ENCODE results near the gene MAP4K5. TPM values are rescaled to one million over a fixed set of nuclear protein-coding genes. Genes with fewer than 3 reads are reported as not detected.

MAP4K5 gene
- total RNA-seq, 1 experiment from 2014 or later = 48.4 TPM

DNA sequence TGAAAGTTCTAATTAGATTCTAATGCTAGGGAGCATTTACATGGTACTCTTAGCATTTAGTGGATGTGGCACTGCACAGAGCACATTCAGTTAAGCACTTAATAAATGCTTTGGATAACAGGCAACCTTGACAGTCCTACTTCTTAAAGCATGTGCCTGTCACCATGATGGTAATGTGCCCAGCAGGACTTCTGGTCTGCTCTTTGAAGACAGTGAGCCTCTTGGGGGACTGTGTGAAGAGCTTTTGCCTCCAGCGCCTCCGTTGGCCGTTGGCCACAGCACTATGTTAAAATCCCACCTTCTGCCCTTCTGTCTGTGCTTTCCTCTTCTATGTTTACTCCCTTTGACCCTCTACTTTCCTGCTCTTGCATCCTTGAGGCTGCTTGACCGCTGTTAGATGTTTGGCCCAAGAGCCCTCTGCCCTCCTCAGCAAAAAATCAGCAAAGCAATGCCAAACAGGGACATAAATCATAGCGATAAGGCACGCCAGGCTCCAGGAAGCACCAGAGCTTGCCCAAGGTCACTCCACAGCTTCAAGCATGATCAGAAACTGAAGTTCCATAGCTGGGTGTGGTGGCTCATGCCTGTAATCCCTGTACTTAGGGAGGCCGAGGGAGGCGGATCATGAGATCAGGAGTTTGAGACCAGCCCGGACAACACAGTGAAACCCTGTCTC lies 144.0 kb downstream of the MAP4K5 start:
- no peak overlapping the region for H3K4me3 Mint-ChIP-seq (ENCODE audit: unreplicated experiment)
- no TSS peak for BruUV-seq (replicated peaks)
- no peaks in the 10 kb centered on the region for H3K27me3 Mint-ChIP-seq (ENCODE audit: insufficient read depth, unreplicated experiment)
- H3K27me3 ChIP-seq (replicated peaks; ENCODE audit: control insufficient read depth, insufficient read depth, low read length) = no peaks in the 10 kb centered on the region
- H3K4me3 ChIP-seq (ENCODE audit: low read depth, low read length) = no peak overlapping the region
- H3K36me3 ChIP-seq (ENCODE audit: control insufficient read depth, insufficient read depth, low read length) = no peaks in the 10 kb centered on the region
- ChIA-PET CTCF (no interaction called here), POLR2A (no interaction called here)
- H3K9me3 ChIP-seq = no peaks in the 10 kb centered on the region
- H3K27ac Mint-ChIP-seq (ENCODE audit: unreplicated experiment) = no peak overlapping the region
- intact Hi-C loops (cut with micrococcal nuclease; ENCODE audit: unreplicated experiment) = no loop called here
- no peaks in the 10 kb centered on the region for H3K36me3 Mint-ChIP-seq (ENCODE audit: insufficient read depth, unreplicated experiment)
- H3K9me3 Mint-ChIP-seq (ENCODE audit: unreplicated experiment) = no peaks in the 10 kb centered on the region
- peaks cover 14% of the 10 kb centered on the region for H3K4me1 ChIP-seq
- DNase-seq = no peak
- peaks cover 19% of the 10 kb centered on the region for H3K4me1 Mint-ChIP-seq (ENCODE audit: low read depth, unreplicated experiment)
- TF ChIP-seq, protein P1, sequence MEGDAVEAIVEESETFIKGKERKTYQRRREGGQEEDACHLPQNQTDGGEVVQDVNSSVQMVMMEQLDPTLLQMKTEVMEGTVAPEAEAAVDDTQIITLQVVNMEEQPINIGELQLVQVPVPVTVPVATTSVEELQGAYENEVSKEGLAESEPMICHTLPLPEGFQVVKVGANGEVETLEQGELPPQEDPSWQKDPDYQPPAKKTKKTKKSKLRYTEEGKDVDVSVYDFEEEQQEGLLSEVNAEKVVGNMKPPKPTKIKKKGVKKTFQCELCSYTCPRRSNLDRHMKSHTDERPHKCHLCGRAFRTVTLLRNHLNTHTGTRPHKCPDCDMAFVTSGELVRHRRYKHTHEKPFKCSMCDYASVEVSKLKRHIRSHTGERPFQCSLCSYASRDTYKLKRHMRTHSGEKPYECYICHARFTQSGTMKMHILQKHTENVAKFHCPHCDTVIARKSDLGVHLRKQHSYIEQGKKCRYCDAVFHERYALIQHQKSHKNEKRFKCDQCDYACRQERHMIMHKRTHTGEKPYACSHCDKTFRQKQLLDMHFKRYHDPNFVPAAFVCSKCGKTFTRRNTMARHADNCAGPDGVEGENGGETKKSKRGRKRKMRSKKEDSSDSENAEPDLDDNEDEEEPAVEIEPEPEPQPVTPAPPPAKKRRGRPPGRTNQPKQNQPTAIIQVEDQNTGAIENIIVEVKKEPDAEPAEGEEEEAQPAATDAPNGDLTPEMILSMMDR (IDR thresholded peaks at IDR 0.05; ENCODE audit: insufficient read depth in 1 of 2, low read depth in 1 of 2, low read length in 1 of 2, severe bottlenecking in 1 of 2, unreplicated experiment in 1 of 2) = no peak

GRCh38 chr14:50387548-50387947 lies 144.8 kb downstream of the MAP4K5 start:
- H3K4me3 Mint-ChIP-seq (ENCODE audit: unreplicated experiment) = no peak overlapping the region

DNA sequence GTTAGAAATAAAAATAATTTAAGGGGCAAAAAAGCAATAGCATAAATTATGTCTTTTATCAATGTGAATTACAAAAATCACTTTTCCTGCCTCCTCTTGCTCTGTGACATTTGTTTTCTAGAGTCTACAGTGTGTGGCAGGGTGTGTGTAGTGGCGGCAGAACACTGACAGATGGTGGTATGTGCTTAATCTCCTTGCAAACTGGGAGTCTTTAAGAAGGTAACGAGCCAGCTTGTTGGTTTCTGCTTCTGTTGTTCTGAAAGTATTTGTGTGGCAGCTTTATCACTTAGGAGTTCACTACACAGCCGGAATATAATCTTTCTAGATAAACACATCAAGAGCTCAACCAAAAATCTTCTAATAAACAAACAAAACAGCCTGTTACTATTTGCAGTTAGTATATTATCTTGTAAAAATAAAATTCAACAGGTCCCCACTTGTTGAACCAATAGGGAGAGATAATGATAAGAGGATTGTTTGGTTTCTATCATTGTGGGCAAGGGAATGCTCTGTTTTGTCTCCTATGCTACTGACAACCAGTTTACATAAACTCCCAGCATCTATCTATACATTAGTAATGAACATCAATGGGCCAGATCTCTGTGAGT lies 148.6 kb downstream of the MAP4K5 start:
- POLR2A ChIA-PET = no interaction called here
- DNase-seq = peak in 1 of 2 experiments; percentile 26
- no TSS peak for BruUV-seq (replicated peaks)

More at GRCh38 chr14:50387548-50387947, 144.8 kb downstream of the MAP4K5 start:
- DNase-seq = no peak
- peaks cover 19% of the 10 kb centered on the region for H3K4me1 Mint-ChIP-seq (ENCODE audit: low read depth, unreplicated experiment)
- CTCF ChIA-PET = no interaction called here
- H3K9me3 Mint-ChIP-seq (ENCODE audit: unreplicated experiment) = no peaks in the 10 kb centered on the region
- intact Hi-C loops (cut with micrococcal nuclease; ENCODE audit: unreplicated experiment) = no loop called here
- Histone ChIP-seq H3K36me3 (ENCODE audit: control insufficient read depth, insufficient read depth, low read length) (no peaks in the 10 kb centered on the region), H3K27me3 (replicated peaks; ENCODE audit: control insufficient read depth, insufficient read depth, low read length) (no peaks in the 10 kb centered on the region), H3K4me3 (ENCODE audit: low read depth, low read length) (no peak overlapping the region), H3K9me3 (no peaks in the 10 kb centered on the region), H3K4me1 (peaks cover 14% of the 10 kb centered on the region)
- no TSS peak for BruUV-seq (replicated peaks)
- no peak overlapping the region for H3K27ac Mint-ChIP-seq (ENCODE audit: unreplicated experiment)
- no peaks in the 10 kb centered on the region for H3K27me3 Mint-ChIP-seq (ENCODE audit: insufficient read depth, unreplicated experiment)
- POLR2A ChIA-PET = no interaction called here
- H3K36me3 Mint-ChIP-seq (ENCODE audit: insufficient read depth, unreplicated experiment) = no peaks in the 10 kb centered on the region
- TF ChIP-seq, protein P1 (IDR thresholded peaks at IDR 0.05; ENCODE audit: insufficient read depth in 1 of 2, low read depth in 1 of 2, low read length in 1 of 2, severe bottlenecking in 1 of 2, unreplicated experiment in 1 of 2) = no peak

More for the DNA sequence above, 148.6 kb downstream of the MAP4K5 start:
- TF ChIP-seq, protein P1 (IDR thresholded peaks at IDR 0.05; ENCODE audit: insufficient read depth in 1 of 2, low read depth in 1 of 2, low read length in 1 of 2, severe bottlenecking in 1 of 2, unreplicated experiment in 1 of 2) = peak in 1 of 2 experiments; percentile 28
- Mint-ChIP-seq H3K27me3 (ENCODE audit: insufficient read depth, unreplicated experiment) (no peaks in the 10 kb centered on the region), H3K36me3 (ENCODE audit: insufficient read depth, unreplicated experiment) (peaks cover 6% of the 10 kb centered on the region), H3K9me3 (ENCODE audit: unreplicated experiment) (no peaks in the 10 kb centered on the region), H3K4me1 (ENCODE audit: low read depth, unreplicated experiment) (peaks cover 8% of the 10 kb centered on the region), H3K27ac (ENCODE audit: unreplicated experiment) (no peak overlapping the region), H3K4me3 (ENCODE audit: unreplicated experiment) (no peak overlapping the region)
- CTCF ChIA-PET = interaction anchor here (0.6 kb wide), 1 partner anchor 78 kb away, joined by 3 read pairs; no protein-coding TSS in a partner anchor
- Histone ChIP-seq H3K9me3 (no peaks in the 10 kb centered on the region), H3K4me1 (peaks cover 12% of the 10 kb centered on the region), H3K36me3 (ENCODE audit: control insufficient read depth, insufficient read depth, low read length) (no peaks in the 10 kb centered on the region), H3K4me3 (ENCODE audit: low read depth, low read length) (no peak overlapping the region), H3K27me3 (replicated peaks; ENCODE audit: control insufficient read depth, insufficient read depth, low read length) (no peaks in the 10 kb centered on the region)
- intact Hi-C loops (cut with micrococcal nuclease; ENCODE audit: unreplicated experiment) = loop anchor here (2.0 to 5.0 kb wide), 2 partner anchors 71 to 149 kb away; partner anchors contain the start of genes DMAC2L, L2HGDH and MAP4K5

Data from Caco-2 (cell line).